ENCODE data around the gene TRAPPC1. TPM values are rescaled to one million over a fixed set of nuclear protein-coding genes. Genes with fewer than 3 reads are reported as not detected.

Gene TRAPPC1
- total RNA-seq, 1 experiment from 2014 or later, result 33.4 TPM

Other genes starting within 250 kb of the TRAPPC1 start
- 35.9 and 43.7 TPM in 2 replicates for gene TP53, start 244.5 kb downstream of the TRAPPC1 start, total RNA-seq (2014; rRNA removed; shearing (Covaris generic))
- 9.9 and 15.8 TPM in 2 replicates for gene WRAP53, start 243.5 kb downstream of the TRAPPC1 start, total RNA-seq (2014; rRNA removed; shearing (Covaris generic))
- gene EFNB3, start 226.7 kb downstream of the TRAPPC1 start, total RNA-seq (2014; rRNA removed; shearing (Covaris generic)), result 5.6 and 6.2 TPM in 2 replicates
- gene DNAH2, start 214.2 kb downstream of the TRAPPC1 start, total RNA-seq (2014; rRNA removed; shearing (Covaris generic)), result 0.10 and 0.12 TPM in 2 replicates
- gene KDM6B, start 97.7 kb downstream of the TRAPPC1 start, total RNA-seq (2014; rRNA removed; shearing (Covaris generic)), result 0.21 and 4.1 TPM in 2 replicates
- gene TMEM88, start 76.9 kb downstream of the TRAPPC1 start, total RNA-seq (2014; rRNA removed; shearing (Covaris generic)), result not detected in 2 replicates
- gene NAA38, start 74.4 kb downstream of the TRAPPC1 start, total RNA-seq (2014; rRNA removed; shearing (Covaris generic)), result 70.3 and 104 TPM in 2 replicates
- 4.0 and 7.5 TPM in 2 replicates for gene CYB5D1, start 73.9 kb downstream of the TRAPPC1 start, total RNA-seq (2014; rRNA removed; shearing (Covaris generic))
- 26.5 and 35.0 TPM in 2 replicates for gene CHD3, start 43.2 kb downstream of the TRAPPC1 start, total RNA-seq (2014; rRNA removed; shearing (Covaris generic))
- gene RNF227, start 15.7 kb downstream of the TRAPPC1 start, total RNA-seq (2014; rRNA removed; shearing (Covaris generic)), result 1.1 and 3.6 TPM in 2 replicates
- 0.21 TPM in 1 of 2 replicates, not detected in the other for gene KCNAB3, start 2.1 kb downstream of the TRAPPC1 start, total RNA-seq (2014; rRNA removed; shearing (Covaris generic))
- 6.2 and 9.1 TPM in 2 replicates for gene CNTROB, start 260 bp upstream of the TRAPPC1 start, total RNA-seq (2014; rRNA removed; shearing (Covaris generic))
- gene GUCY2D, start 70.7 kb upstream of the TRAPPC1 start, total RNA-seq (2014; rRNA removed; shearing (Covaris generic)), result not detected in 2 replicates
- gene ALOX15B, start 107.1 kb upstream of the TRAPPC1 start, total RNA-seq (2014; rRNA removed; shearing (Covaris generic)), result not detected in 2 replicates
- not detected in 2 replicates for gene ALOX12B, start 155.8 kb upstream of the TRAPPC1 start, total RNA-seq (2014; rRNA removed; shearing (Covaris generic))
- not detected in 2 replicates for gene ALOXE3, start 186.6 kb upstream of the TRAPPC1 start, total RNA-seq (2014; rRNA removed; shearing (Covaris generic))
- gene HES7, start 192.2 kb upstream of the TRAPPC1 start, total RNA-seq (2014; rRNA removed; shearing (Covaris generic)), result 0.14 TPM in 1 of 2 replicates, not detected in the other
- 4.4 and 4.6 TPM in 2 replicates for gene PER1, start 220.5 kb upstream of the TRAPPC1 start, total RNA-seq (2014; rRNA removed; shearing (Covaris generic))
- 0.64 TPM in 2 replicates for gene VAMP2, start 231.0 kb upstream of the TRAPPC1 start, total RNA-seq (2014; rRNA removed; shearing (Covaris generic))
- gene TMEM107, start 244.4 kb upstream of the TRAPPC1 start, total RNA-seq (2014; rRNA removed; shearing (Covaris generic)), result 1.7 and 13.3 TPM in 2 replicates